ENCODE measurements around the gene TTC33. TPM values are rescaled to one million over a fixed set of nuclear protein-coding genes. Genes with fewer than 3 reads are reported as not detected.

Gene TTC33
- total and polyA plus RNA-seq, 2 of the 13 experiments (the other 11 are each of a cell fraction or from before 2014, with no cell fraction given), result 4.5 to 20.0 TPM

DNA sequence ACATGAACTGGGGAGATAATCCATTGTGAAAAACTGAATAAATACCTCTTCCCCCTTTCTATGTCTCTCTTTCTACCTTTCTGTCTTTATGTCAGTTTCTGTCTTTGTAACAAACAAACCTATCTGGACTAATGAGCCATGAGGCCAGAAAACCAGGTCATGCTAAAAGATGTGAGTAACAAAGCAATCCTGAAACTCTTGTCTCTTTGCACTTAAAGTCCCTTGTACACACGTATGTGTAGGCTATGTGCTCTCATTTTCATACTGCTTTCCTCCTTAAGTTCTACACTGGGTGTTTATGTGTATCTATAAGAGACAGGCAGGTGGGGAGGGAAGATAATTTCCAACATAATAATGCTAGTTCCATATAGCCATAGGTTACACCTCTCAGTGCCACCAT, 199.9 kb downstream of the TTC33 start:
- no peak for FAIRE-seq

More for the DNA sequence above, 199.9 kb downstream of the TTC33 start:
- WGBS (ENCODE audit: low lambda C conversion rate), result 48% methylated on average over 1 of the region's 1 CpG
- TF ChIP-seq ZNF101 (CRISPR knock-in tag; IDR thresholded peaks at IDR 0.05; ENCODE audit: borderline replicate concordance, low read depth) (no peak), EZH2 (conservative IDR thresholded peaks at IDR 0.05; ENCODE audit: low read depth, low read length) (no peak), ZNF749 (CRISPR knock-in tag; IDR thresholded peaks at IDR 0.05; ENCODE audit: borderline replicate concordance) (no peak), ATM (IDR thresholded peaks at IDR 0.05; ENCODE audit: borderline replicate concordance) (no peak), ZFP62 (CRISPR knock-in tag; IDR thresholded peaks at IDR 0.05) (no peak), ZNF768 (CRISPR knock-in tag; IDR thresholded peaks at IDR 0.05) (no peak), ZNF263 (CRISPR knock-in tag; IDR thresholded peaks at IDR 0.05) (no peak), ZIK1 (CRISPR knock-in tag; IDR thresholded peaks at IDR 0.05; ENCODE audit: borderline replicate concordance, low read depth) (no peak), SMAD9 (CRISPR knock-in tag; IDR thresholded peaks at IDR 0.05) (no peak)
- TF ChIP-seq, protein P1, sequence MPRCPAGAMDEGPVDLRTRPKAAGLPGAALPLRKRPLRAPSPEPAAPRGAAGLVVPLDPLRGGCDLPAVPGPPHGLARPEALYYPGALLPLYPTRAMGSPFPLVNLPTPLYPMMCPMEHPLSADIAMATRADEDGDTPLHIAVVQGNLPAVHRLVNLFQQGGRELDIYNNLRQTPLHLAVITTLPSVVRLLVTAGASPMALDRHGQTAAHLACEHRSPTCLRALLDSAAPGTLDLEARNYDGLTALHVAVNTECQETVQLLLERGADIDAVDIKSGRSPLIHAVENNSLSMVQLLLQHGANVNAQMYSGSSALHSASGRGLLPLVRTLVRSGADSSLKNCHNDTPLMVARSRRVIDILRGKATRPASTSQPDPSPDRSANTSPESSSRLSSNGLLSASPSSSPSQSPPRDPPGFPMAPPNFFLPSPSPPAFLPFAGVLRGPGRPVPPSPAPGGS (CRISPR knock-in tag; IDR thresholded peaks at IDR 0.05), result no peak
- TF ChIP-seq, protein P2, sequence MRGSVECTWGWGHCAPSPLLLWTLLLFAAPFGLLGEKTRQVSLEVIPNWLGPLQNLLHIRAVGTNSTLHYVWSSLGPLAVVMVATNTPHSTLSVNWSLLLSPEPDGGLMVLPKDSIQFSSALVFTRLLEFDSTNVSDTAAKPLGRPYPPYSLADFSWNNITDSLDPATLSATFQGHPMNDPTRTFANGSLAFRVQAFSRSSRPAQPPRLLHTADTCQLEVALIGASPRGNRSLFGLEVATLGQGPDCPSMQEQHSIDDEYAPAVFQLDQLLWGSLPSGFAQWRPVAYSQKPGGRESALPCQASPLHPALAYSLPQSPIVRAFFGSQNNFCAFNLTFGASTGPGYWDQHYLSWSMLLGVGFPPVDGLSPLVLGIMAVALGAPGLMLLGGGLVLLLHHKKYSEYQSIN (CRISPR knock-in tag; IDR thresholded peaks at IDR 0.05; ENCODE audit: borderline replicate concordance), result no peak
- TF ChIP-seq, protein P3, sequence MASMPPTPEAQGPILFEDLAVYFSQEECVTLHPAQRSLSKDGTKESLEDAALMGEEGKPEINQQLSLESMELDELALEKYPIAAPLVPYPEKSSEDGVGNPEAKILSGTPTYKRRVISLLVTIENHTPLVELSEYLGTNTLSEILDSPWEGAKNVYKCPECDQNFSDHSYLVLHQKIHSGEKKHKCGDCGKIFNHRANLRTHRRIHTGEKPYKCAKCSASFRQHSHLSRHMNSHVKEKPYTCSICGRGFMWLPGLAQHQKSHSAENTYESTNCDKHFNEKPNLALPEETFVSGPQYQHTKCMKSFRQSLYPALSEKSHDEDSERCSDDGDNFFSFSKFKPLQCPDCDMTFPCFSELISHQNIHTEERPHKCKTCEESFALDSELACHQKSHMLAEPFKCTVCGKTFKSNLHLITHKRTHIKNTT (CRISPR knock-in tag; IDR thresholded peaks at IDR 0.05), result no peak
- TF ChIP-seq, protein P4, sequence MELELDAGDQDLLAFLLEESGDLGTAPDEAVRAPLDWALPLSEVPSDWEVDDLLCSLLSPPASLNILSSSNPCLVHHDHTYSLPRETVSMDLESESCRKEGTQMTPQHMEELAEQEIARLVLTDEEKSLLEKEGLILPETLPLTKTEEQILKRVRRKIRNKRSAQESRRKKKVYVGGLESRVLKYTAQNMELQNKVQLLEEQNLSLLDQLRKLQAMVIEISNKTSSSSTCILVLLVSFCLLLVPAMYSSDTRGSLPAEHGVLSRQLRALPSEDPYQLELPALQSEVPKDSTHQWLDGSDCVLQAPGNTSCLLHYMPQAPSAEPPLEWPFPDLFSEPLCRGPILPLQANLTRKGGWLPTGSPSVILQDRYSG (CRISPR knock-in tag; IDR thresholded peaks at IDR 0.05), result no peak
- Histone ChIP-seq H3K27me3 (ENCODE audit: control insufficient read depth in 1 of 2, insufficient read depth in 2 of 2, low read length in 2 of 2) (no peaks in the 10 kb centered on the region), H3K27ac (ENCODE audit: extremely low read length, insufficient read depth, low read length) (no peak overlapping the region), H3K9me3 (ENCODE audit: low read length) (no peaks in the 10 kb centered on the region), H3K36me3 (replicated peaks in 1 of 2; ENCODE audit: control insufficient read depth in 1 of 2, insufficient read depth in 2 of 2, low read length in 2 of 2) (no peaks in the 10 kb centered on the region), H2AFZ (ENCODE audit: low read length) (no peak overlapping the region), H3K9ac (ENCODE audit: insufficient read depth, low read depth, low read length) (no peak overlapping the region), H3K4me2 (ENCODE audit: low read depth, low read length) (no peak overlapping the region), H3K79me2 (ENCODE audit: insufficient read depth, low read length) (no peaks in the 10 kb centered on the region), H3K4me1 (ENCODE audit: insufficient read depth, low read length) (peaks cover 22% of the 10 kb centered on the region; the same call in 1 of the 2 replicates), H4K20me1 (ENCODE audit: insufficient read depth, low read length) (no peaks in the 10 kb centered on the region), H3K4me3 (replicated peaks in 1 of 3; ENCODE audit: insufficient read depth in 1 of 3, low read depth in 2 of 3, low read length in 3 of 3) (no peak overlapping the region)
- ATAC-seq (no peak), DNase-seq (ENCODE audit: low spot score) (no peak)
- ChIA-PET POLR2A (no interaction called here), CTCF (ENCODE audit: low intra/inter-chr PET ratio, low total read pairs) (no interaction called here)
- no TSS peak for BruUV-seq (replicated peaks)
- in situ Hi-C loops (cut with HindIII; ENCODE audit: extremely low pct_ligation_motif_present, low pct_unique_long_range_greater_than_20kb) (no loop called here), intact Hi-C loops (cut with micrococcal nuclease; ENCODE audit: unreplicated experiment) (no loop called here)
